HG02973 (cell line): ENCODE results near the gene LETM1.
A peak's percentile ranks its signal among the peaks of the same experiment; 100 is the strongest.

Source experiments
- ATAC-seq: cut with Tn5 transposase; IDR thresholded peaks from one replicate; pipeline ENCODE4 v1.9.1; 2021; ENCODE audit warnings: moderate library complexity; ENCODE audit not compliant: unreplicated experiment

Gene LETM1

DNA sequence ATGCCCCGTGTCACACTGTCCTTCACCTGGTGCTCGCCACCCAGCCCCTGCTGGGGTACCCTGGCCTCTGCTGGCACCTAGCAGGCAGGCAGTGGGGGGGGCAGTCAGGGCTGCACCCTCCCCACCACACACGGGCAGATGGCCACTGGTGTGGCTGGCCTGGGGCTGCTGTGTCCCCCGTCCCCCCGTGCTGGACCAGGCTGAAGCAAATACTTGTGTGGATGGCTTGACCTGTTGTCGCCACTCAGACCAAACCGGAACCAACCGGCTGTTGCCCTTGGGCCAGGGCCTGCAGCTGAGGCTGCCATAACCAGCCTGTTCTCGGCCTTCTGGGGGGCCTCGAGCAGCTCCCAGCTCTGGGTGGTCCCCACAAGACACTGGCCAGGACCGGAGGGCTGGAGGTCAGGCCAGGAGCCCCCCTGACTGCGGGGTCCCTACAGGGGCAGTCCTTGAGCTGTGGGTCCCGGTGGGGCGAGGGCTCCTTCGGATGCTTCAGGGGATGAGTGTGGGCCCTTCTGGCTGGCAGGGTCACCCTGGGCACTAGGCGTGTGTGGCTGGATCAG is 58.6 kb downstream of the LETM1 start:
- no peak for ATAC-seq

DNA sequence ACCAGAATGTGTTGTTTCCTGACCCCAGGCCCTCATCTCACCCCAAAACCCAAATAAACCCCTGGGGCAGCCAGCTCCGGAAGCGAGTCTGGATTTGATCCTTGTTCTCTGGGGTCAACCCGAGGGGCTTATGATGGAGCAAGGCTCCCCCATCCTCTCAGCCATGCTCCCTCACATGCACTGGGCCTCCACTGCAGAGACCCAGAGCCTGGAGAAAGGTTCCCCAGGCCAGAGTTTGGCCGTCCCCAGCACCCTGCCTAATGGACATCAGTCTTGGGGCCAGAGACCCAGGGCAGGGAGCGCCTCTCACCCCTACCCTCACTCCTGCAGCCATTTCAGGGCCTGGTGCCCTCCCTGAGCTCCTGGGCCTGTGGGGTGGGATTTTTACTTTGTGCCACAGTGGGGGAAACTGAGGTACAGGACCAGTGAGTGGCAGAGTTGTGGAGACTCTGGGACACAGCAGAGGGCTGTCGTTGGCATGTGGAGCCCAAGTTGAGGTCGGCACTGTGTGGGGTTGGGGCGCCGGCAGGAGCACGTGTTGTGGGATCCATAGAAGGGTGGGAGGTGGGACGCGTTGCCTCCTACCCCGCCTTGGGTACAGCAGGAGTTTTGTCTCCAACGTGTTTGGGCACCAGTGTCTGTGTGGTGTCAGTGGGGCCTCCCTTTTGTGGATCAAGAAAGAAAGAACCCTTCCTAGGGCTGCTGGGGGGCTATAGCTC is 59.3 kb downstream of the LETM1 start:
- no peak for ATAC-seq

DNA sequence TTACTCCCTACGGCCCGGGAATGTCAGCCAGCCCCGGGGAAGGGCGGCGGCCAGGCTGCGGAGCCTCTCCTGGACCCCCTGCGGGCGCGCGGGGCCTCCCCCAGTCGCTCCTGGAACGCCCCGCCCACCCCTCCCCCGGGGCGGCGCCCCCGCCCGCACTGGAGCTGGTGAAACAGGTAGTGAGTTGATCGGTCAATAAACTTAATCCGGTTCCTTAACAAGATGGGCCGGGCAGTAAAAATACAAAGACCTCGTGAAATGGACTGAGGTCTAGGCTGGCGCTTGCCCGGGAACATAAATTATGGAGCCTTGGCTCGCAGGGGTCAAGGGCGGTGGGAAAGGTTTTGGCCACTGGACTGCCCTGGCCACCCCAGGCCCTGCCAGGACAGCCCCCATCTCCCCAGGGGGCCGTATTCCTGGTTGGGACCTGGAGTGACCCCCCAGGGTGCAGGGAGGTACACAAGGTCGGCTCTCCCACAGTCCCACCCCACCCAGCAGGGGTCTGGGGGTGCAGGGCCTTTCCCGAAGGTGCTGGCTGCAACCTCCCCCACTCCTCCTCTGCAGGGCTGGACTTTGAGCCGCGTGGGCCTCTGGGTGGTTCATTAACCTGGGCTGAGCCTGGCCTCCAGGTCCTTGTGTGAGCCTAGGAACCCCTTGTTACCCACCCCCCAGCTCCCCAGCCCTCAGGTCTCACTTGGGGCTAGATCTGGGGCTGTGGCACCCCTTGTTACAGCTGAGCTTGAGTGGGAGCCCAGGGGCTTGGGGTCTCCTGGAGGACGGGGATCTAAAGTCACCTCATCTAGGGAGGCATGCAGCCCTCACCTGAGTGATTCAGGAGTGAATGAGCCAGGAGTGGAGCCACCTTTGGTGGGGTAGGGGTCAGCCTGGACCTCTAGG is 60.4 kb downstream of the LETM1 start:
- no peak for ATAC-seq

DNA sequence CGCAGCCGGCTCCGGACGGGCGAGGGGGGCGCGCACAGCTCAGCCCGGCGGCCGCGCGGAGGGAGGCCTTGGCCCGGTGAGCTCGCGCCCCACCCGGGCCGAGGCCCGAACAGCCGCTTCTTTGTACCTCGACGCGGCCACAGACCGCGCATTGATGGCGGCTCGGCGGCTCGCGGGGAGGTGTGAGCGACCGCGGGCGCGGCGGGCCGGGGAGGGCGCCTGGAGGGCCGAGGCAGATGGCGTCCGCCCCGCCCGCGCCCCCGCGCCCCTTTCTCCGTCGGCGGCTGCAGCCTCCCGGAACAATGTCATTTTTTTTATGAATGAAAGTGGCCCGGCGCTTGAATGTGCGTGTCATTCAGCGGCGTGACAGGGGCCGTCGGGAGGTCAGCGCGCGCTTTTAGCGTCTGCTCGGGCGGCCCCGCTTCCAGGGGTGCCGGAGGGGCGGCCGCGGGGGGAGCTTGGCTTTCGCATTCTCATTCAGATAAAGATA is 61.1 kb downstream of the LETM1 start:
- ATAC-seq = no peak

DNA sequence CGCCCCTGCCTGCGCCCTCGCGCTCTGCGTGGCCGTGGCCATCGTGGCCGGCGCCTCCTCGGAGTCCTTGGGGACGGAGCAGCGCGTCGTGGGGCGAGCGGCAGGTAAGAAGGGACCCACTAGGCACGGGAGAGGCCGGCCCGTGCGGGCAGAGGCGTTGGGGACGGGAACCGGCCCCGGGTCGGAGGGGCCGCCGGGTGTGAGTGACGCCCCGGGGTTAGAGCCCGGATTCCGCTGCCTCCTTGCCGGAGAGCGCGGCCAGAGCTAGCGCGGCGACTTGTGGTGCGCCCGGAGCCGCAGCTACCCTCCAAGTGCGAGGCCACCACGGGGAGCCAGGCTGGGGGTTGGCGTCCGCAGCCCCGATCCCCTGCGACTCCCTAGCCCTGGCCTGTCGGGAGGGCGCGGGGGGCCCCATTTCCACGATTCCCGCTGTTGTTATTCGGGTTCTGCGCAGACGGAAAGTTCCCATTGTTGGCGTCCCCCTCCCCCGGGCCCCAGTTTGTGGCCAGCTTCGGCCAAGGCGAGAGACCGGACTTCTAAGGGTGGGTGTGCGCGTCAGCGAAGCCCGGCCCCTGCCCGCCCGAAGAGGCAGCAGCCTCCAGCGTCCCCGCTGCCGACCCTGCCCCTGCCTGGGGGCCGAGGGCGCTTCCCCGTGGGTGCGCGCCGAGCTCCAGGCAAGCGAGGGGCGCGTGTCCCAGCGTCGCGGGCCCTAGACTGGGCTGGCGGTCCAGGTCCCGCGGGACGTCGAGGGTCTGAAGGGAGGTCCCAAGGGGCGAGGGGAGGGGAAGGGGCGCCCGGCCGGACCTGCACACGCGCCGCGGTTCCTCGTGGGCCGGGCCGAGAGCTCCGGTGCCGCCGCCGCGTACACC is 61.8 kb downstream of the LETM1 start:
- no peak for ATAC-seq

DNA sequence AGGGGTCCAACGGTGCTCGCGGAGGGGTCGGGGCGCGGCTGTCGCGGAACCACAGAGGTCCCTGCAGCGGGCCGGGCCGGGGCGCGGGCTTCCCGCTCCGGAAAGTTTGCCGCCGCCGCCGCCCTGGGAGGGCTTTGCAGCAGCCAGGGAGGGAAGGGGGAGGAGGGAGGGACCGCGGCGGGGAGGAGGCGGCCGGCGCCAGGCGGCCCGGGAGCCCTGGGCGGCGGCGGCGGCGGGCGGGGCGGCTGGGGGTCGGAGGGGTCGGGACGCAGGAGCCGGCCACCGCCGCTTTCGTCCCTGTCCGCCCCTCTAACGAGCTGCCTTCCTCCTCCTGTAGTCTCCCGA is 62.5 kb downstream of the LETM1 start:
- peak; percentile 11 for ATAC-seq

DNA sequence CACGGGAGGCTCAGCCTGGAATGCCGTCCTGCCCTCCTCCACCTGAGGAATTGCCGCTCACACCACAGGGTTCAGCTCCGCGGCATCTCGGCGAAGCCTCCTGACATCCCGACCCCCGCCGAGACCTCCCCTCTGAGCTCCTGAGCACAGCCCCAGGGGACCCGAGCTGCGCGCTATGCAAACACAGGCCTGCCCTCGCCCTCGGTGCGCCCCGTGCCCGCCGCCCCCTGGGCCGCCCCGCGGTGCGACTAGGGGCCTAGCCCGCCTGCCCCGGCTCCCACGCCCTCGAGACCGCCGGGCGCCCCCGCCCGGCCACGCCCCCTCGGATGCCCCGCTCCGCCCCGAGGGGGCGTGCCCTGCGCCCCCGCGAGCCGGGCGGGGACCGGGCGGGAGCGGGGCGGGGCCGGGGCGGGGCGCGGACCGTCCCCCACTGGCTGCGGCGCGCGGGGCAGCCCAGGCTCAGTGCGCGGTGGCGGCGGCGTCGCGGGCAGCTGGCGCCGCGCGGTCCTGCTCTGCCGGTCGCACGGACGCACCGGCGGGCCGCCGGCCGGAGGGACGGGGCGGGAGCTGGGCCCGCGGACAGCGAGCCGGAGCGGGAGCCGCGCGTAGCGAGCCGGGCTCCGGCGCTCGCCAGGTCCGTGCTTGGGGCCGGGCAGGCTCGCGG is 63.0 kb downstream of the LETM1 start, which contains the start of gene FGFR3:
TSS of gene FGFR3 (plus strand) at position 462 of the 664 bp plus-strand sequence. CDS start 642 bp downstream, outside the sequence.
- ATAC-seq = peak; percentile 39

DNA sequence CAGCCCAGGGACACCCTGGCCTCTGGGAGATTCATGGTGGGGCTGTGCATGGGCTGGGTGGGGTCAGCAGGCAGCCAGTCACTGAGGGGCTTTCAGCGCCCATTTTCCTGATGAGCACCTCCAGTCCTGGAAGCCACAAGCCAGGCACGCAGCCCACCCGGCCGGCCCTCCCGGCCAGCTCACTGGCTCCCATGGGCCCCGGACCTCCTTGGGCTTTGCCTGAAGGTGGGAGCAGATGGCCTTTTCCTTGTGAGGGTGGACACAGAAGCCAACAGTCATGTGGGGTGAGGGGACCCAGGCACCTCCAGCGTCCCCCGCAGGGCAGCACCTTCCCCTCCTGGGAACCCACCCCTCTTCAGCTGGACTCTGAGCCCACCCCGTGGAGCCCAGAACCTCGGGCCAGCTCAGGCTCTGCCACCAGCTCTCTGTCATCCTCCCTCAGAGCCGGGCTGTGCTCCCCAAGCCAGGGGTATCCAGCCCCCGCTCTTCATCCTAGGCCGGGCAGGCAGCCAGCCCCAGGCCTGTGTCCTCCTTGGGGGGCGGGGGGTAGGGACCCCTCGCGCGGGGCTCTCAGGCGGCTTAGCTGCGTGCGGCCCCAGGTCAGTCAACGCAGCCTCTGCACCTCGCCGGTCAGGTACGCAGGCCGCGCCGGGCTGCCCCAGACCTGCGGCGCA is 63.7 kb downstream of the LETM1 start:
- ATAC-seq = no peak

DNA sequence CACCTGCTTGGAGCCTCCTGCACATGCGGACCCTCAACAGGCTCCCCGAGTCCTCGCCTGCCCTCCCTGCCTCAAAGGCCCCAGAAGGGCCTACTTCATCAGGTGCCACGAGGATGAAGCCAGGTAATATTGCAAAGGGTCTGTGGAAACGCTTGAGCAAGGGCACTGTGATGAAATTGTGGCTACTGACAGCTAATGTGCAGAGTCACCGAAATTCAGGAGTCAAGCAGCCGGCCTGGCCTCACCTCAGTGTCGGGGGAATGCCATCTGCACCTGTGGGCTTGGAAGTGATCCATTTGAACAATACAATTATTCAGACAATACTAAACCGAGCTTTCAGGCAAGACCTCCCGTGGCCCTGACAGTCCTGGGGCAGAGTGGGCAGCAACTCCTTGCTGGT is 66.0 kb downstream of the LETM1 start:
- ATAC-seq = no peak

DNA sequence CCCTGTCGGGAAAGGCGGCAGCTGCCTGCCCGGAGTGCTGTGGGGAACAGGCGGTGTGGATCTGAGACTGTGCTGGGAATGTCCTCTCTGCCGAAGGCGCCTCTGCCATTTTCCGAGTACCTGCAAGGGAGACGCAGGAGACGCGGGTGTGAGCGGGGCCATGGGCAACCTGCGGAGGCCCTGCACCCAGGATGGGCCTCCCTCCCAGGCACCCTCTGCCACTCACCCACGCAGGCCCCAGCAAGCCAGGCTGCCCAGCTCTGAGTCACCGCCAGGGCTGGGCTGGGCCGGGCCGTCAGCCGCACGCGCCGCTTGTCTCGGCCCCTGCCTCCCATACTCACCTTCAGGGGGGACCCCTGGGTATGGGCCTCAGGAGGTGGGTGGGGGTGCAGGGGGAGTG is 66.4 kb downstream of the LETM1 start:
- no peak for ATAC-seq

DNA sequence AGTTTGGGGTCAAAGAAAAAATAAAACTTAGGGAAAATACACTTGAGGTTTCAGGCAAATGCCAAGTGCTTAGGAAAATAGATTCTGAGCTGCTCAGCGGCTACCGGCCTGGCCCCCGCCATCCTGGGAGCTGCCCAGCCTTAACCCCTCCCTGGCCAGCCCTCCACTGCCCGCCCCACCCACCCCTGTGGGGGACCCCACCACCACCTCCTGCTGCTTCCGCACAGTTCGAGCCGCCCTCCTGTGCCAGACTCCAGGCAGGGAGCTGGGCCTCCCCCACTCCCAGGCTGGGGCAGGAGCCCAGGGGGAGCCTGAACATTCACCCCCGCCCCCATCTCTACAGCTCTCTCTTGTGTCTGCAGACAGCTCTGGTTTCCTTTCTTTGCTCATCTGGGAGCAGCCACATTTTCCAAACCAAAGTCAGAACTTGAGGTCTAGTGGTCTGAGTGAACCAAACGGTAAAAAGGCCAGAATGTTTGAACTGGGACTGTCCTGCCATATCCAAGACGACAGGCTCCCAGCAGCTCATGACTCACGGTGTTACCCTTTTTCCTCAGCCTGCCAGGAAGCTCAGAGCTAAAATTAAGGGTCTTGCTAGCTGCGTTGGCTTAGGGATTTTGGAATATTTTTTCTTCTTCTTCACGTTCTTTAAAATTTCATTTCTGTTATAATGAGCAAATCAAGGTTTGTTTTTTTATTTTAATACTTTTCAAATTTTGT is 67.5 kb downstream of the LETM1 start:
- no peak for ATAC-seq

DNA sequence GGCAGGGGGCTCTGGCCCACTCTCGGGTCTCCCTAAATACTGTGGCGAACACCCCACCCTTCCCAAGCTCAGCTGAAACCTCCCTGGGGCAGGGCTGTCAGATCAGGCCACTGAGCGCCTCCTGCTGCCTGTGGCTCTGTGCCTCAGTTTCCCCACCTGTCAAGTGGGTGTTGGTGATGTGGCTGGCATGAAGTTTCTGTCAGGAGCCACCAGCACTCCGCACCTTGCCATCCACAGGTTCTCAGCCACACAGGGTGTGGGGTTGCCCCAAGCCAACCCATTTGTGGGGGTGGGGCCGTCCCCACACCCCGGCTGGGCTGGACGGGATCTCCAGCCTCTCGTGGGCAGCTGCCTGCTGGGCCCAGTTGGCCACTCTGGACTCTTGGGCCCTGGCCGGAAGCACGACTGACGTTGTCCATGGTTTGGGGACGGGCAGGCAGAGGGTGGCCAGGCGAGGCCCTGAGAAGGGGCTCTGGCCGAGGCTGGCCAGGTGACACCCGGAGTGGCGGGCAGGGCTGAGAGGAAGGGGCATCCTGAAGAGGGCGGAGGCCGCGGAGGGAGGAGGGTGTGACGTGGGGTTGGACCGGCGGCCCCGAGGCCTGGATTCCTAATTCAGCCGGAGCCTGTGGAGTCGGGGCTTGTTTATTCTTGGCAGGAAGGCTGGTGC is 68.4 kb downstream of the LETM1 start:
- no peak for ATAC-seq

DNA sequence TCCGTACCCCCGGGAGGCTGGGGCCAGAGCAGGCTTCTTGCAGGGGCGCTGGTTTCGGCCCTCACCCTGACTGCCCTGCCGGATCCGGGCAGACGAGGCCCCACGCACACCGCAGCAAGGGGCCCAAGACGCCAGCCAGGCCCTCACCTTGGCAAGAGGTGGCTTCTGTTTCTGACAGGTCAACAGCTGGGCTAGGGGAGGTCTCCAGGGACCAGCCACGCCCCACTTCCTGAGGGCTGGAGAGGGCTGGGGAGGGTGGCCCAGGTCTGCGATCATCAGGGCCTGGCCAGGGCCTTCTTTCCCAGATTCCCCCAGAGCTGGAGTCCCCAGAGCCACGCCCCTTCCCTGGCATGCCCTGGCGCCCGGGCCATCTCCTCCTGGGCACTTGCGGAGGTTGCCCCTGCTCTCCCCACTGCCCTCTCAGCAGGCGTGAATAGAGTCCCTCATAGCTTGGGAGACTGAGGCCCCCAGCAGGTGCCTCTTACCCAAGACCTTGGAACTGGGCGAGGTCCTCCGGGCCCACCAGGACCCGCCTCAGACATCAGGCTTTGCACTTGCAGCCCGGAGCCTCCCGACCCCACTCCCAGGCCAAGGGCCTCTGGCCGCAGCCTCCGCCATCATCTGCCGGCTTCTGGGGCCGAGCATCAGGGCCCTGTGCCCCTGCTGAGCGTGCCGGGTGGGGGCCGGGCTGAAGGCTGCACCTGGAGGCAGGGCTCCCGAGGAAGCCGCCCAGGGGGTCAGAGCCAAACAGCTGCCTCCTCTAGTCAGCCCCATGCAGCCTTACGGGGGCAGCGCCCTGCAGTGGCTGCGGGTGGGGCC is 69.2 kb downstream of the LETM1 start:
- ATAC-seq = no peak

DNA sequence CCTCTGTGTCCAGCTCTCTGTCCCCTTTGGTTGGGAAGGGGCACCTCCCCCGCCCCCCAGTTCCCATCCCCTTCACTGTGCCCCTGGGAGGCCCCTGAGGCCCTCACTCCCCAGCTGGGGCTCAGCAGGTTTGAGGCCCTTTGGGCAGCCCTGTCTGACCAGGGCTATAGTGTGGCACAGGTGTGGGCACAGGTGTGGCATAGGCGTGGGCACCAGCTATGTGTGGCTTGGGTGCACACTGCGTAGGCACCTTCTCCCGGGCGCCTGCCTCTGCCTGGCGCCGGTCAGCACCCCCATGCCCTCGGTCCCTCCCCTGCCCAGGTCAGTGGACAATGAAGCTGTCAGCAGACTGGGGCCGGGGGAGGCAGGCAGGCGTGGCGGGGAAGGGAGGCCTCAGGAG is 70.4 kb downstream of the LETM1 start:
- ATAC-seq = no peak

DNA sequence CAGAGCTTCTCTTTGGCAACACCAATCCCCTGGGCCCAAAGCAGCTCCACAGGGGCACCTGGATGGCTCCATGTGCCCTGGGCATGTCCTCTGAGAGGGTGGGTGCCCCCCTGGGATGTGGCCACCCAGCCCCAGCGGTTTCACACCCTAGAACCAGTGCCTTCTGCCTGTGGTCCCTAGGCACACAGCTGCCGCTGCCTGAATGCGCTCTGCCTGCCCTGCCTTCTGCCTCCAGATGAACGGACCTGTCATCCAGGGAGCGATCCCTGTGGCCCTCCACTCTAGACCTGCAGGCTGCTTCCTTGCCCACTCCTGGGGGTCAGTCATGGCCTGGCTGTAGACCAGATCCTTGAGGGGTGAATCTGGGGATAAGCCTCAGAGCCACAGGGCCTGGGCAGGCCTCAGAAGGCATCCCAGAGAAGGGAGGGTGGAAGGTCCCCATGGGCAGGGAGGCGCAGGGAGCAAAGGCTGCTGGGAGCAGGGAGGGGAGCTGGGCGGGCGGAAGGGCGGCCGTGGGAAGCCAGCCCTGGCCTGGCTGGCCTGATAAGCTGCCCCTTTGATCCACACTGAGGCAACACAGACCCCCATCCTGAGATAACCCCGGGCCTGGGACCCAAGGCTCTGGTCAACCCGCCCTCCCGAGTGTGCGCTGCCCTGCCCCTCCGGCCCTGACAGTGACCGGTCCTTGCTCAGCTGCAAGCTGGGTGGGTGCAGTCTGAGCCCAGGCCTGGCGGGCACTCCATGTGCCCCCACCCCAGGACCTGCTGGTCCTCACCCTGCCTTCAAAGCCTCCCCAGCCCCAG is 71.0 kb downstream of the LETM1 start:
- ATAC-seq = no peak

DNA sequence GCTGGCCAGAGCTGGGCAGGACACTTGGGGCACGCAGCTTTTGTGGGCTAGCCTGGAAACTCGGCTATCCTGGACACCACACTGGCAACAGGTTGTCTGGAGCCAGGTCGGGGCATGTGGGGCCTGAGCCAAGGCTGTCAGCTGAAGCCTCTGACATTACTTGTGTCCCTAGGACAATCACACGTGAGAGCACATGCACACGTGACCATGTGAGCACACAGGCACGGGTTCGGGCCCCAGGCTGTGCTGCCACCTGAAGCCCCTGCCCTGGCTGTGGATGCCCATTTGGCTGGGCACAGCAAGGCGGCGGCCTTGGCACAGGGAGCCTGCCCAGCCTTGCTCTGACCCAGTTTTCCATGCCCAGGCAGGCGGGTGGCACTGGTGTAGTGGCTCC is 71.6 kb downstream of the LETM1 start:
- no peak for ATAC-seq

DNA sequence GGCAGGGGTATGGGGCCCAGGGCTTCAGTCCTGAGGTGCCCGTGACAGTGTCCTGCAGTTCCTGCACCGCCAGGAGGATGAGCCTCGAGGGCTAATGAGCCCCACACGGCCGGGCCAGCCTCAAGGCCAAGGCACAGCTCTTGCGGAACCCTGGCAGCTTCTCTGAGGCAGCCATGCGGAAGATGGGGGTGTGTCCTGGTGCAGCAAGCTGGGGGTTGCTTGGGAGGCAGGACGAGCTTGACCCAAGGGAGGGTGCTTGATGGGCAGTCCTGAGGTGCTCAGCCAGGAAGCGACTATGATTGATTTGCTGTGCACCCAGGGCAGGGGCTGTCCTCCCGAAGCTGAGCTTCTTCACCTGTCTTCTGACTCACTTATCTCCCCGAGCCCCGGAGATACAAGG is 72.0 kb downstream of the LETM1 start:
- ATAC-seq = no peak
